ENCODE data around the gene WNT3A. TPM values are rescaled to one million over a fixed set of nuclear protein-coding genes. Genes with fewer than 3 reads are reported as not detected.

The WNT3A gene
- polyA plus RNA-seq, 2 donors: 0.69 to 1.3 TPM

DNA sequence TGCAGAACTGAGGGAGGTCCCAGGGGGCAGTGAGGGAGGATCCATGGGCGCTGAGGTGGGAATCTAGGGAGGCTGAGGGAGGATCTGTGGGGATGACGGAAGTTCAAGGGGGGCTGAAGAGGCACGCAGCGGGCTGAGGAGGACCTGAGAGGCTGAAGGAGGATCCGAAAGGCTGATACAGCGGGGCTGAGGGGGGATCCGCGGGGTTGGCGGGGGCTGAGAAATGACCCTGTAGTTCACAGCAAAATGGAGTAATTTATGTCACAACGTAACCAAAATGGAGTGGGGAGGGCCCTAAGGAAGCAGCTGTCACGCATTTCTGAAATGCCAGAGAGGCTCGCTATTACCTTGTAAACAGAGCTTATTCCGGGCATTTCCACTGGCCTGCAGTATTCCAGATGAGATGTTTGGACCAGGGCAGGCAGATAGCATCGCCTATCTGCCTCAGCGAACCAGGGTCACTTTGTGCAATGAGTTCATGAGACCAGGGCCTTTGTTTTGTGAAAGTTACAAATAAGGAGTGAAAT, 103.2 kb downstream of the WNT3A start:
- H3K4me3 ChIP-seq (ENCODE audit: low read depth in 1 of 2, low read length in 2 of 2): peak overlapping the region; percentile 87 to 99
- WGBS, 2 donors: 27 to 33% methylated on average over 15 of the region's 15 CpGs
- H3K27ac ChIP-seq (ENCODE audit: low read depth in 2 of 2, low read length in 1 of 2): peak overlapping the region; percentile 88 to 91
- no peaks in the 10 kb centered on the region for H3K9me3 ChIP-seq (ENCODE audit: control insufficient read depth in 2 of 2, insufficient read depth in 1 of 2, low read depth in 1 of 2, low read length in 1 of 2)
- peaks cover 2 to 14% of the 10 kb centered on the region in 2 donors for H3K36me3 ChIP-seq (ENCODE audit: control insufficient read depth in 2 of 2, insufficient read depth in 2 of 2, low read length in 1 of 2)
- H3K4me1 ChIP-seq (ENCODE audit: control insufficient read depth in 2 of 2, insufficient read depth in 2 of 2, low read length in 1 of 2): peaks cover 0 to 3% of the 10 kb centered on the region in 2 donors
- H3K27me3 ChIP-seq (ENCODE audit: control insufficient read depth in 1 of 2, insufficient read depth in 2 of 2, low read length in 2 of 2): no peaks in the 10 kb centered on the region

GRCh38 chr1:228110556-228110955, 103.8 kb downstream of the WNT3A start:
- peaks cover 0 to 3% of the 10 kb centered on the region in 2 donors for H3K4me1 ChIP-seq (ENCODE audit: control insufficient read depth in 2 of 2, insufficient read depth in 2 of 2, low read length in 1 of 2)
- peaks cover 2 to 14% of the 10 kb centered on the region in 2 donors for H3K36me3 ChIP-seq (ENCODE audit: control insufficient read depth in 2 of 2, insufficient read depth in 2 of 2, low read length in 1 of 2)
- H3K27ac ChIP-seq (ENCODE audit: low read depth in 2 of 2, low read length in 1 of 2): no peak overlapping the region
- H3K4me3 ChIP-seq (ENCODE audit: low read depth in 1 of 2, low read length in 2 of 2): no peak overlapping the region
- H3K27me3 ChIP-seq (ENCODE audit: control insufficient read depth in 1 of 2, insufficient read depth in 2 of 2, low read length in 2 of 2): no peaks in the 10 kb centered on the region
- no peaks in the 10 kb centered on the region for H3K9me3 ChIP-seq (ENCODE audit: control insufficient read depth in 2 of 2, insufficient read depth in 1 of 2, low read depth in 1 of 2, low read length in 1 of 2)
- WGBS, 2 donors: 80 to 91% methylated on average over 7 of the region's 7 CpGs

Other genes starting within 250 kb of the WNT3A start
- gene PRSS38, start 191.3 kb upstream of the WNT3A start, polyA plus RNA-seq: not detected
- 1 to 10 TPM; 2.3 to 3.6 TPM for gene WNT9A, start 59.1 kb upstream of the WNT3A start, polyA plus RNA-seq
- 100 to 1,000 TPM; 180 to 295 TPM for gene ARF1, start 75.7 kb downstream of the WNT3A start, polyA plus RNA-seq
- 10 to 100 TPM; 18.4 to 26.0 TPM for gene C1orf35, start 96.3 kb downstream of the WNT3A start, polyA plus RNA-seq
- gene MRPL55, start 102.3 kb downstream of the WNT3A start, polyA plus RNA-seq: 10 to 100 TPM; 87.0 to 94.9 TPM
- 100 to 1,000 TPM; 299 to 484 TPM for gene GUK1, start 133.3 kb downstream of the WNT3A start, polyA plus RNA-seq
- under 1 TPM; 0.57 to 0.64 TPM for gene GJC2, start 142.9 kb downstream of the WNT3A start, polyA plus RNA-seq
- 1 to 10 TPM; 1.5 to 3.5 TPM for gene IBA57, start 158.8 kb downstream of the WNT3A start, polyA plus RNA-seq
- 10 to 100 TPM in 1 of 2 donors, 1 to 10 TPM in 1; 7.7 to 20.6 TPM for gene OBSCN, start 201.0 kb downstream of the WNT3A start, polyA plus RNA-seq

Data from esophagus (tissue), 2 donors.